ENCODE data around the gene GSDMA.

GSDMA gene

DNA sequence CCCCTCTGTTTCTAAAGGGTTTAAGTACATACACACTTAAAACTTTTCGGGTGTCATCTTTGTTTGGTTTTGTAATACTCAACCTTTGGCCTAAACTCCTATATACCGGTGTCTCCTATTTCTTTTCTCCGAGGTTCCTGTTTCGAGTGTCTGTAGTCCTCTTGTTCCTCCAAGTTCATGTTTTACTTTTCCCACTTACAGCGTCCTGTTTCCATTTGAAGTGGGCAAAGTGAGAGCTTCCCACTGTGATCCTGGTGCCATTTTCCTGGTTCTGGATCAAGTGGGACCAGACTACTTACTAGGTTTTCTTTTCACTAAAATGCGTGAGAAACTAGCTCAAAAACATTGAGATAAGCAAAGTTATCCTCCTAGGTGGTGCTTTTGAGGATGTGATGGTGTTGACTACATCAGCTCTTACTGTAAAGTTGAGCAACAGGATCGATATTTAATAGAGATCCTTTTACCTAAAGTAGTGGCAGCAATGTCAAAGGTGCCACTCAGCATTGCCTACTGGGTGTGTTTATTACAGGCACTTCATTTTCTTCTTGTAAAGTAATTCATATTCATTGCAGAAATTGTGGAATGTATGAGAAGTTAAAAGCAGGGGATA, 19.1 kb downstream of the GSDMA start:
- Histone ChIP-seq H3K27ac (ENCODE audit: low read depth, low read length) (no peak overlapping the region), H3K36me3 (ENCODE audit: control insufficient read depth in 1 of 2, insufficient read depth in 2 of 2, low read length in 2 of 2) (peaks cover 27 to 29% of the 10 kb centered on the region in 2 experiments), H2BK120ac (ENCODE audit: insufficient read depth, low read length, poor library complexity) (no peak overlapping the region), H2BK12ac (ENCODE audit: low read length) (no peak overlapping the region), H3K4me3 (ENCODE audit: low read depth, low read length) (no peak overlapping the region), H4K91ac (ENCODE audit: low read depth, low read length) (no peak overlapping the region), H2AFZ (ENCODE audit: insufficient read depth, low read length, poor library complexity) (no peak overlapping the region), H3K79me1 (ENCODE audit: low read length) (peaks cover 9% of the 10 kb centered on the region), H3K4me1 (ENCODE audit: control insufficient read depth in 1 of 2, insufficient read depth in 2 of 2, low read length in 2 of 2) (peaks cover 2 to 4% of the 10 kb centered on the region in 2 experiments), H3K79me2 (ENCODE audit: control insufficient read depth, insufficient read depth, low read length, poor library complexity) (peaks cover 9% of the 10 kb centered on the region), H2BK5ac (ENCODE audit: low read depth, low read length, poor library complexity) (no peak overlapping the region), H3K23ac (ENCODE audit: low read length) (no peak overlapping the region), H3K9ac (ENCODE audit: low read length) (peak overlapping the region; percentile 6), H3K4ac (ENCODE audit: low read depth, low read length) (peak overlapping the region; percentile 96), H3K4me2 (ENCODE audit: low read length) (peak overlapping the region; percentile 93), H2AK5ac (ENCODE audit: low read length) (no peak overlapping the region), H3K14ac (ENCODE audit: low read length) (no peak overlapping the region), H4K8ac (ENCODE audit: low read depth, low read length) (no peak overlapping the region), H3K18ac (ENCODE audit: low read length) (no peak overlapping the region), H3K27me3 (ENCODE audit: insufficient read depth, low read length) (no peaks in the 10 kb centered on the region), H4K12ac (ENCODE audit: low read depth, low read length) (no peak overlapping the region), H3K9me3 (ENCODE audit: insufficient read depth, low read depth, low read length) (peaks cover 3% of the 10 kb centered on the region)
- WGBS (ENCODE audit: extremely low coverage, insufficient coverage, insufficient read length) = no CpG with 5 or more reads among the region's 7 CpGs
- DNase-seq = no peak

DNA sequence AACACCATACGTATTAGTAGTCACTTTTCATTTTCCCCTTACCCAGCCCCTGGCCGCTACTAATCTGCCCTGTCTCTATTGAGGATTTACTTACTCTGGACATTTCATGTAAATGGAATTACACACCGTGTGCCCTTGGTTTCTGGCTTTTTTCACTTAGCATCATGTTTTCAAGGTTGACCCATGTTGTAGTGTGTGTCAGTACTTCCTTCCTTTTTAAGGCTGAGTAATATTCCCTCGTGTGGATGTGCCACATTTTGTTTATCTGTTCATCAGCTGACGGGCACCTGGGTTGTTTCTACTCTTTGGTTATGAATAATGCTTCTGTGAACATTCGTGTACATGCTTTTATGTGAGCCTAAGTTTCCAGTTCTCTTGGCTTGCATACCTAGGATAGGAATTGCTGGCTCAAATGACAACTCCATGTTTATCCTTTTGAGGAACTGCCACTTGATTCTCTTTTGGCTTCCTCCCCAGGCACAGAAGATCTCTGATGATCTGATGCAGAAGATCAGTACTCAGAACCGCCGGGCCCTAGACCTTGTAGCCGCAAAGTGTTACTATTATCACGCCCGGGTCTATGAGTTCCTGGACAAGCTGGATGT, 25.5 kb downstream of the GSDMA start:
- H3K9ac ChIP-seq (ENCODE audit: low read length) = no peak overlapping the region
- no peak overlapping the region for H3K4me2 ChIP-seq (ENCODE audit: low read length)
- H4K12ac ChIP-seq (ENCODE audit: low read depth, low read length) = no peak overlapping the region
- H3K79me1 ChIP-seq (ENCODE audit: low read length) = no peaks in the 10 kb centered on the region
- no peak overlapping the region for H3K23ac ChIP-seq (ENCODE audit: low read length)
- no peaks in the 10 kb centered on the region for H3K4me1 ChIP-seq (ENCODE audit: control insufficient read depth in 1 of 2, insufficient read depth in 2 of 2, low read length in 2 of 2)
- no peak overlapping the region for H3K18ac ChIP-seq (ENCODE audit: low read length)
- H3K79me2 ChIP-seq (ENCODE audit: control insufficient read depth, insufficient read depth, low read length, poor library complexity) = no peaks in the 10 kb centered on the region
- no peak overlapping the region for H2BK120ac ChIP-seq (ENCODE audit: insufficient read depth, low read length, poor library complexity)
- no peak overlapping the region for H2BK12ac ChIP-seq (ENCODE audit: low read length)
- H3K27ac ChIP-seq (ENCODE audit: low read depth, low read length) = no peak overlapping the region
- H2BK5ac ChIP-seq (ENCODE audit: low read depth, low read length, poor library complexity) = no peak overlapping the region
- no peak overlapping the region for H4K8ac ChIP-seq (ENCODE audit: low read depth, low read length)
- no peak overlapping the region for H3K4me3 ChIP-seq (ENCODE audit: low read depth, low read length)
- no peak overlapping the region for H2AK5ac ChIP-seq (ENCODE audit: low read length)
- H2AFZ ChIP-seq (ENCODE audit: insufficient read depth, low read length, poor library complexity) = no peak overlapping the region
- no peak overlapping the region for H4K91ac ChIP-seq (ENCODE audit: low read depth, low read length)
- WGBS (ENCODE audit: extremely low coverage, insufficient coverage, insufficient read length) = no CpG with 5 or more reads among the region's 11 CpGs
- H3K14ac ChIP-seq (ENCODE audit: low read length) = no peak overlapping the region
- no peak for DNase-seq
- peaks cover 2% of the 10 kb centered on the region for H3K9me3 ChIP-seq (ENCODE audit: insufficient read depth, low read depth, low read length)
- no peak overlapping the region for H3K4ac ChIP-seq (ENCODE audit: low read depth, low read length)
- H3K36me3 ChIP-seq (ENCODE audit: control insufficient read depth in 1 of 2, insufficient read depth in 2 of 2, low read length in 2 of 2) = peaks cover 74 to 91% of the 10 kb centered on the region in 2 experiments
- no peaks in the 10 kb centered on the region for H3K27me3 ChIP-seq (ENCODE audit: insufficient read depth, low read length)

DNA sequence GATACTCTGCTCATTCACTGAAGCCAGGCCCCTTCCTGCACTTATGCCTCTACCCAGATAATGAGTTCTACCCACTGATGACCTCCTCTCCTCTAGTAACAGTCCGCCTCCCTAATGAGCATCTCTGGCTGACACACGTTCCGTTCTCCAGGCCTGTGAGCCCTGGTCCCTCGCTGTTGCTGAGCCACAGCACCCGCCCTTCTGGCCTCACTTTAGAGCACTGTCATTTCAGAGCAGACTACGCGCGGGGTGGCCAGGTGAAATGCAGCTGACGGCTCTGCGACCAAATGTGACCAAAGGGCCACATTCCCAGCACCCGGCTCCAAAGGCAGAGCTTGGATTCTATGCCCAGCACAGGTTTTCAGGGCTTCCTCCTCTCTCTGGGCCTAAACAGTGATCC, 31.6 kb downstream of the GSDMA start:
- no peaks in the 10 kb centered on the region for H3K79me1 ChIP-seq (ENCODE audit: low read length)
- H2BK5ac ChIP-seq (ENCODE audit: low read depth, low read length, poor library complexity) = no peak overlapping the region
- H2BK12ac ChIP-seq (ENCODE audit: low read length) = no peak overlapping the region
- H3K4me2 ChIP-seq (ENCODE audit: low read length) = no peak overlapping the region
- H3K23ac ChIP-seq (ENCODE audit: low read length) = no peak overlapping the region
- H3K9me3 ChIP-seq (ENCODE audit: insufficient read depth, low read depth, low read length) = peaks cover 2% of the 10 kb centered on the region
- no peak overlapping the region for H2AK5ac ChIP-seq (ENCODE audit: low read length)
- WGBS (ENCODE audit: extremely low coverage, insufficient coverage, insufficient read length) = no CpG with 5 or more reads among the region's 11 CpGs
- no peaks in the 10 kb centered on the region for H3K27me3 ChIP-seq (ENCODE audit: insufficient read depth, low read length)
- no peak overlapping the region for H3K27ac ChIP-seq (ENCODE audit: low read depth, low read length)
- H4K12ac ChIP-seq (ENCODE audit: low read depth, low read length) = no peak overlapping the region
- H4K91ac ChIP-seq (ENCODE audit: low read depth, low read length) = no peak overlapping the region
- H3K4me3 ChIP-seq (ENCODE audit: low read depth, low read length) = no peak overlapping the region
- no peaks in the 10 kb centered on the region for H3K4me1 ChIP-seq (ENCODE audit: control insufficient read depth in 1 of 2, insufficient read depth in 2 of 2, low read length in 2 of 2)
- H2AFZ ChIP-seq (ENCODE audit: insufficient read depth, low read length, poor library complexity) = no peak overlapping the region
- no peak overlapping the region for H4K8ac ChIP-seq (ENCODE audit: low read depth, low read length)
- no peak overlapping the region for H3K9ac ChIP-seq (ENCODE audit: low read length)
- no peak for DNase-seq
- H3K14ac ChIP-seq (ENCODE audit: low read length) = no peak overlapping the region
- H2BK120ac ChIP-seq (ENCODE audit: insufficient read depth, low read length, poor library complexity) = no peak overlapping the region
- peaks cover 76 to 85% of the 10 kb centered on the region in 2 experiments for H3K36me3 ChIP-seq (ENCODE audit: control insufficient read depth in 1 of 2, insufficient read depth in 2 of 2, low read length in 2 of 2)
- no peak overlapping the region for H3K4ac ChIP-seq (ENCODE audit: low read depth, low read length)
- no peaks in the 10 kb centered on the region for H3K79me2 ChIP-seq (ENCODE audit: control insufficient read depth, insufficient read depth, low read length, poor library complexity)
- no peak overlapping the region for H3K18ac ChIP-seq (ENCODE audit: low read length)

DNA sequence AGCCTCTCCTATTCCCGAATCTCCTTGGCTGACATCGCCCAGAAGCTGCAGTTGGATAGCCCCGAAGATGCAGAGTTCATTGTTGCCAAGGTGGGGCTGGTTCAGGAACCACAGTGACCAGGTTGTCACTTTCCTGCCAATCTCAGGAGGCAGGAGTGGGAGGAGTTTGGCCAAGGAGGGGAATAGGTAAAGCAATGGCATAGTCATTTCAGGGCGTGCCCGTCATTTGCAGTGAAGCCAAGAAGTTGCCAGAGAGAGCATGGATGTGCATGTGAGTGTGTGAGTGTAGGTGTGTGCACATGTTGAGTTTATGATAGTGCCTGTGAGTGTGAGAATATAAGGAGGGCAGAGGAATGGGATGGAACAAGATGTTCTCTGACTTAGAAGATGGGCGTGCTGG, 32.6 kb downstream of the GSDMA start:
- no peak overlapping the region for H3K4ac ChIP-seq (ENCODE audit: low read depth, low read length)
- H3K4me3 ChIP-seq (ENCODE audit: low read depth, low read length) = peak overlapping the region; percentile 39
- no peak overlapping the region for H3K18ac ChIP-seq (ENCODE audit: low read length)
- H3K9me3 ChIP-seq (ENCODE audit: insufficient read depth, low read depth, low read length) = no peaks in the 10 kb centered on the region
- peaks cover 66 to 75% of the 10 kb centered on the region in 2 experiments for H3K36me3 ChIP-seq (ENCODE audit: control insufficient read depth in 1 of 2, insufficient read depth in 2 of 2, low read length in 2 of 2)
- H2BK12ac ChIP-seq (ENCODE audit: low read length) = no peak overlapping the region
- no peak overlapping the region for H4K91ac ChIP-seq (ENCODE audit: low read depth, low read length)
- H3K4me1 ChIP-seq (ENCODE audit: control insufficient read depth in 1 of 2, insufficient read depth in 2 of 2, low read length in 2 of 2) = no peaks in the 10 kb centered on the region
- H3K79me1 ChIP-seq (ENCODE audit: low read length) = no peaks in the 10 kb centered on the region
- H3K27ac ChIP-seq (ENCODE audit: low read depth, low read length) = no peak overlapping the region
- H2AK5ac ChIP-seq (ENCODE audit: low read length) = no peak overlapping the region
- no peak overlapping the region for H2AFZ ChIP-seq (ENCODE audit: insufficient read depth, low read length, poor library complexity)
- no peak overlapping the region for H4K8ac ChIP-seq (ENCODE audit: low read depth, low read length)
- no peak overlapping the region for H3K4me2 ChIP-seq (ENCODE audit: low read length)
- H3K27me3 ChIP-seq (ENCODE audit: insufficient read depth, low read length) = no peaks in the 10 kb centered on the region
- no peak overlapping the region for H2BK5ac ChIP-seq (ENCODE audit: low read depth, low read length, poor library complexity)
- DNase-seq = no peak
- no peak overlapping the region for H3K23ac ChIP-seq (ENCODE audit: low read length)
- H4K12ac ChIP-seq (ENCODE audit: low read depth, low read length) = no peak overlapping the region
- H3K79me2 ChIP-seq (ENCODE audit: control insufficient read depth, insufficient read depth, low read length, poor library complexity) = no peaks in the 10 kb centered on the region
- no peak overlapping the region for H3K14ac ChIP-seq (ENCODE audit: low read length)
- H3K9ac ChIP-seq (ENCODE audit: low read length) = no peak overlapping the region
- no peak overlapping the region for H2BK120ac ChIP-seq (ENCODE audit: insufficient read depth, low read length, poor library complexity)
- WGBS (ENCODE audit: extremely low coverage, insufficient coverage, insufficient read length) = no CpG with 5 or more reads among the region's 6 CpGs

Data from trophoblast cell (in vitro differentiated cells and primary cell).